HCT116 (cell line): Measurements from ENCODE around the gene CRIP1.

Experiments used
- ATF3 ChIP-seq: IDR thresholded peaks from 2 replicates; pipeline ENCODE4 v1.6.1; 2012
- CTCF ChIP-seq, 3 experiments: fragments of 200-600 bp in 1 of 3; sonication (generic) in 1 of 3; IDR thresholded peaks in 2 of 3; conservative IDR thresholded peaks in 1 of 3; 2 replicates each; pipeline ENCODE4 v1.5.1; 2012 to 2017; ENCODE audit warnings: low read depth in 2 of 3, low read length in 2 of 3, antibody characterized with exemption in 1 of 3, borderline replicate concordance in 1 of 3, control low read depth in 1 of 3, mild to moderate bottlenecking in 1 of 3, mixed read lengths in 1 of 3, mixed run types in 1 of 3, moderate library complexity in 1 of 3; ENCODE audit not compliant: insufficient read depth in 1 of 3
- EZH2 ChIP-seq: fragments of 200-600 bp; sonication (generic); IDR thresholded peaks from 2 replicates; pipeline ENCODE4 v1.6.1; 2017; ENCODE audit warnings: antibody characterized with exemption, mixed run types
- EZH2phosphoT487 ChIP-seq: fragments of 200-600 bp; IDR thresholded peaks from 2 replicates; pipeline ENCODE4 v1.6.1; 2018; ENCODE audit warnings: antibody characterized with exemption, borderline replicate concordance
- FOSL1 ChIP-seq: IDR thresholded peaks from 2 replicates; pipeline ENCODE4 v1.6.1; 2012; ENCODE audit warnings: low read depth
- JUND ChIP-seq: IDR thresholded peaks from 2 replicates; pipeline ENCODE4 v1.6.1; 2012
- MAX ChIP-seq: IDR thresholded peaks from 2 replicates; pipeline ENCODE4 v1.6.1; 2012
- POLR2A ChIP-seq: IDR thresholded peaks from 2 replicates; pipeline ENCODE4 v1.7.0; 2011; ENCODE audit warnings: borderline replicate concordance; ENCODE audit not compliant: insufficient read depth, insufficient read length; ENCODE audit errors: extremely low read depth
- POLR2AphosphoS5 ChIP-seq: IDR thresholded peaks from 2 replicates; pipeline ENCODE4 v1.6.1; 2011; ENCODE audit warnings: mild to moderate bottlenecking, low read depth, low read length, moderate library complexity
- RAD21 ChIP-seq: IDR thresholded peaks from 2 replicates; pipeline ENCODE4 v1.6.1; 2012; ENCODE audit warnings: low read depth, mild to moderate bottlenecking
- SIN3A ChIP-seq: IDR thresholded peaks from 2 replicates; pipeline ENCODE4 v1.6.1; 2012; ENCODE audit warnings: low read depth
- SP1 ChIP-seq: IDR thresholded peaks from 2 replicates; pipeline ENCODE4 v1.6.1; 2012; ENCODE audit warnings: low read depth
- ZFX ChIP-seq: fragments of 450-650 bp; IDR thresholded peaks from 2 replicates; pipeline ENCODE4 v1.6.1; 2017
- ZNF274 ChIP-seq: fragments of 200-500 bp; sonication (Bioruptor generic); IDR thresholded peaks from 2 replicates; pipeline ENCODE4 v1.6.1; 2014; ENCODE audit warnings: mild to moderate bottlenecking, low read depth, low read length, inconsistent platforms

- TF ChIP-seq POLR2AphosphoS5: no peak
- TF ChIP-seq SP1: no peak
- TF ChIP-seq EZH2: no peak
- TF ChIP-seq CTCF (IDR thresholded peaks at IDR 0.05 in 2 of 3, conservative IDR thresholded peaks at IDR 0.05 in 1 of 3; ENCODE audit: borderline replicate concordance in 1 of 3, insufficient read depth in 1 of 3, low read depth in 2 of 3, low read length in 2 of 3): no peak
- TF ChIP-seq SIN3A: no peak
- no peak for TF ChIP-seq POLR2A
- no peak for TF ChIP-seq JUND
- no peak for TF ChIP-seq ATF3
- no peak for TF ChIP-seq RAD21
- no peak for TF ChIP-seq ZNF274
- no peak for TF ChIP-seq FOSL1
- no peak for TF ChIP-seq ZFX
- TF ChIP-seq EZH2phosphoT487: no peak
- no peak for TF ChIP-seq MAX
These were observed 14.0 kb downstream of the CRIP1 start for GRCh38 chr14:105500726-105501101.
